Fibroblast of skin of back (primary cell): Measurements from ENCODE around the gene SYMPK.
"Not testable (repeated sequence)": the region's sequence is repeated elsewhere in the genome, so short reads cannot be mapped to it uniquely, and the experiment has no call there.

ENCODE experiments used
- DNase-seq: peaks from one replicate; pipeline ENCODE4 v3.0.0-alpha.2; 2013

SYMPK gene

GRCh38 chr19:45885556-45886426 lies 22.8 kb upstream of the SYMPK start, which contains the start of gene IRF2BP1:
IRF2BP1 (minus strand) TSS chr19:45886141; CDS start chr19:45885774, 367 bp downstream.
- peak; percentile 93 for DNase-seq

DNA sequence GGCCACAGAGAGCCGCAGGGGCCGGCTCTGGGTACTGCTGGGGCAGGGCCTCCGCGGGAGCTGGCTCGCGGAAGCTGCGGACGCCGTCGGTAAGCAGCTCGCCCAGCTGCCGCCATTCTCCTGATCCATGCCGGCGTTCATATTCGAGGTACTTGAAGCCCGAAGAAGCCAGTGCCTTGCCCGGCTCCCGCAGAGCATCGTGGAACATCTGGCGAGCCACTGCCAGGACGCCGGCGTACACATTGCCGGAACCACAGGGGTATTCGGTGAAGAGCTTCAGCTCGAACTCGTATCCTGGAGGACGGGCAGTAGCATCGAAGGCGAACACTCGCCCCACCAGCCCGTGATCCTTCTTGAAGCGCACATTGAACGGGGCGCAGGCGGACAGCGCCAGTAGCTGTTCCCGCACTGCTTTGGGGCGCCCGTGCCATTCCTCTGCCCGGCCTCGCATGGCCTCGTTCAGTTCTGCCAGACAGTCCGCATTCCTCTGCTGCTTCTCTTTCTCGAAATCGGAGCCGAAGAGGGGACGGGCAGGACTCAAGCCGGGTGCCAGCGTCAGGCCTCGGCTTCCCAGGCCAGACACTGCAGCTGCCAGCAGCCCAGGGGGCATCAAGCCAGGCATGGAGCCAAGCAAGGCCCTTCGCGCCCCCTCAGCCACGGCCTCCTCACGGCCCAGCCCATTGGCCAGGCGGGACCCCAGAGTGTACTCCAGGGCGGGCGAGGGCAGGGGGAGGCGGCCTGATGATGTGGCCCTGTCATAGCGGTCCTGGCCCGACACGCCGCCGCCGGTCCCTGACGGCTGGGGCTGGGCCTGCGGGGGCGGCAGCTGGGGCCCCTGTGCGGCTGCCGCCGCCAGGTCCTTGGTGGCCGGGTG lies 22.0 kb upstream of the SYMPK start:
- peak; percentile 28 for DNase-seq

DNA sequence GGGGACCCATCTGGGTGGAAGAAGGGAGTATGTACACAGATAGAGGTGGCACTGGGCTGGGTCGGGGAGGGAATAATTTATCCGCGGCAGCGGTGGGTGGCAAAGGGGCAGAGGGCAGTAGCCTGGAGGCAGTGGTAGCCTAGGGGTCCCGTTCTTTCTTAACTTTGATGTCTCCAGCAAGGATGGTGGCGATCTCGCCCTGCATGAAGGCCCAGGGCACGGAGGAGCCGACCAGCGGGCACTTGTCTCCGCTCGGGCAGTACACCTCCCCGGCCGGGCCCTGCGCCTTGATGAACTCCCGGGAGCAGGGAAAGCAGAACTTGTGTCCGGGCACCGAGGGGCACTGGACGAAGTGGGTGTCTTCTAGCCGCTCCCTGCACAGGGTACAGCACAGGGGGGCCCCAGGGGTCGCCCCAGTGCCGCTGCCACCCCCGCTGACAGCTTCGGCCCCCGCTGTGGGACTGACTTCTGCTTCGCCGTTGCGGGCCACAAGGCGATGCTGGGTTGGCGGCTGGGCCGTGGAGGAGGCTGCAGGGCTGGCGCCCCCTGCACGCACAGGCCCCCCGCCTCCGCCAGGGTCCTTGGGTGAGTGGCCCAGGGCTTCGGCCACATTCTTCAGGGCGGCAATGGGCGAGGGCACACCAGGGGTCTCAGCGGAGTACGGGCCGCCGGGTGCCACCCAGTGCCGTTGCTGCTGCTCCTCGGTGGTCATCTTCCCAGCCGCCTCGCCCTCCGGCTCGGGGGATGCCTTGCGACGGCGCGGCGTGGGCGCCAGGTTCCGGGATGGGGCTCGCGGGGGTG lies 21.1 kb upstream of the SYMPK start:
- DNase-seq: no peak

DNA sequence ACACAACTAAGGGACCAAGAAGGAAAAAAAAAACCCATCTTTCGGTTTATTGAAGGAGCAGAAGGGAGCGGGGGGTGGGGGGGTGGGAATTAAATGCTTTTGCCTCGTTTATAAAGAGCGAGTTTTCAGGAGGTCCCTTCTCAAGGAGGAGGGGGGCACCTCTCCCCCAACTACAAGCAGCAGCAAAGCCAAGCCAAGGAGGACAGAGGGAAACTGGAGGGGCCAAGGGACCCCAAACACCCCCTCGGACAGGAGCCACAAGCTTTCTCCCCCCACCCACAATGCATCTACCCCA lies 20.6 kb upstream of the SYMPK start:
- no peak for DNase-seq

DNA sequence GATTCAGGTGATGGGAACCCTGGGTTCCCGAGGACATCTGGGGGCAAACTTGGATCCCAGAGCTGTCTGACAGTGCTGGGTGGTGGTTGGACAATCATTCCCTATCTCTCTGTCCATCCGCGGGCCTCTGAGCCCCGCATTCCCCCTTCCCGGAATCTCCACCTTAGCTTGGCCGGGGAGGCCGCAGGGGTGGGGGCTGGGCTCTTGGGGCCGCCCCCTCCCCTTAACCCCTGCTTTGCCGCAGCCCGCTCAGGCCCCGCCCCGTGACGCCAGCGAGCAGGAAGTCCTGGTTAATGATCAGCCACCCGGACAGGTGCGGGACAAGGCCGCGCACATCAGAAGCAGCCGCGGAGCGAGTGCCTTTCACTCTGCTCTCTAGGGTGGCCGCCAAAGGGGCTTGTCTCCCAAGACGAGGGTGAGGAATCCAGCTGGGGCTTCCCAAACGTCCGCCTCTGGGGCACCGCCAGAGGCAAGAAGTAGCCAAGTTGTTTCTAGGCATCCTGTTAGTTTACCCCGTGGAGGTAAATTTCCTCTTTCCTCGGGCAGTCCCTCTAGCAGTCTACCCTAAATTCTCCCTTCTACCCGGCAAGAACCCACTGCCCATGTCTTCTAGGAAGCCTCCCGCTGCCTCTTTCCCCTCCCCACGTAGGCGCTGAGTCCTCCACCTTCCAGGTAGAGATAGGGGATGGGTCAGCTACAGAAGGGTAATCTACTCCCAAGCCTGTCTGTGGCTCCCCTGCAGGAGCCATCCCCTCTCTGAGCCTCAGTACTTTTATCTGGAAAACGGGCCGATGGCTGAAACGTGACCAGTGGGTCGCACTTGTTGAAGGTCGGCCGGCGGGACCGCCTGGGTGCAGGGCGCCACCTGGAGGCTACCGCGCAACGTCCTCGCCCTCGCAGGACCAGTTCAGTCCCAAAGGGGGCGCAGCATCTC lies 20.0 kb upstream of the SYMPK start:
- peak; percentile 80 for DNase-seq

DNA sequence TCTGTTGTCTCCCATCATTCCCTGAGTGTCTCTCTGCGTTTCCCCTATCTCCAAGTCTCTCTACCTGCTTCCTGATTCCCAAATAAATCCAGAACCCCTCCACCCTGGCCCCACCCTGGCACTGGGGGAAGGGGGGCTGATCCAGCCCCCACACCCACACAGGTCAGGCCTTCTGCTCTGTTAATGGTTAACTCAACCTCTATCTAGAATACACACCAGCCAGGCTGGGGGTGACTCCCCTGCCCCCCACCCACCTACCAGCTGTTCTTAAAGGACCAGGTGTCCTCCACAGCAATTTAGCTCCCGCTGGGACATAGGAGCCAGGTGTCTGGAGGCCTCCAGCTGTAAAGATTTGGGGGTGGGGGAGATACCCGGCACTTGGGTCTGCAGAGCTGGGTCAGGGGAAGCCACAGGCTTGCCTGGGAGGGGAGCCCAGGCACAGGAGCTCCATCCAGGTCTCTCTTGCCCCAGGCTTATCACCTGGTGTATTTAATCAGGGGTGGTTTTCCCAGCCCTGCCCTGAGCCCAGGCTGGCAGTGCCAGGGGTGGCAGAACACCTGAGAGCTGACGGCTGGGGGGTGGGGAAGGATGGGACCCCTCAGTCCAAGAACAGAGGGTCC lies 19.1 kb upstream of the SYMPK start:
- no peak for DNase-seq

DNA sequence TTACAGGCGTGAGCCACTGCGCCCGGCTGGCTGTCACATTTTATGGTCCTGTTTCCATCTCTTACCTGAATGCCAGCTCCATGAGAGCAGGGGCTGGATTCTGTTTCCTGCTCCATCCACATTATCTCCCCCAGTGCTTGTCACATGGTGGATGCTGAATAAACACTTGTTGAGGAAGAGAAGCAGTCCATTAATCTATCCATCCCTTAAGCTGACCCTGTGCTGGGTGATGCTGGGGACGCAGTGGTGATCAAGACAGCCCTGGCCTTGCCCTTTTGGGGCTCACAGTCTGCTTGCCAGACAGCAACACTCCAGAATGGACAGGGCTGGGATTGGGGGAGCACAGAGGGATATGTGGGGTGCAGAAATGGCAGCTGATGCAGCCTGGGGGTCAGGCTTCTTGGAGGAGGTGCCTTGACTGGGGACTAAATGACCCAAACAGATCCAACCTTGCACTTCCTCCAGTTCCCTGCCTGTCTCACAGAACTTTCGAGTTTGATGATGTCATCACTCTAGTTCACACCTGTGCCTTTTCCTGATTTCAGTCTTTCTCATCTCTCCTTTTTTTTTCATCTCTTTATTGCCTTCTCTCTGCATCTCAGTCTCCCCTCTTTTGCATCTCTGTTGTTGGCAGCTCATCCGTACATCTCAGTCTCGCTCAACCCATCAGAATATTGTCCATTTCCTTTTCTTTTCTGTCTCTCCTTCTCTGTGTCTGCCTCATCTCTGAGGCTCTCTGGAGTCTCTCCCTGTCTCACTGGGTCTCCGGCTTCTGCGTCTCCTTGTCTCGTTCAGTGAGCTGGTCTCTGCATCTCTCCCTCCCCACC lies 18.3 kb upstream of the SYMPK start:
- no peak for DNase-seq

- no peak for DNase-seq
Measured at GRCh38 chr19:45879971-45880370, 17.0 kb upstream of the SYMPK start.

DNA sequence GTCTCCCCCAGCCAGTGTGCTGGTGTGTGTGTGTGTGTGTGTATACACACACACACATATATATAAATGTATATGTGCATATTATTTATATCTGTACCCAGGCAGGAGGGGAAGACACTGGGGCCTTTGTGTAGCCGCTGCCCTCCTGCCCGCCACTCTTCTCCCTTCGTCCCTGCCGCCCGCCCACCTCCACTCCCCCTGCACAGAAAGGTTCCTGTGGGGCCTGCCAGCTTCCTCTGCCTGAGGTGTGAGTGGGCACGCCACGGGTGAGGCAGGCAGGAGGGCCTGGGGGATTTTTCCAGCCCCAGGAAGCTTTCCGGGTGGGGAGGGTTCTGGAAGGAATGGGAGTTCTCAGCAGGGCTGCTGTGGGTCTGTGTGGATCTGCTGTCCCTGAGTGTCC lies 16.1 kb upstream of the SYMPK start:
- no peak for DNase-seq

- no peak for DNase-seq
Measured at GRCh38 chr19:45878043-45878794, 15.3 kb upstream of the SYMPK start.

GRCh38 chr19:45876411-45877197 lies 13.7 kb upstream of the SYMPK start:
- DNase-seq: peak; percentile 76

DNA sequence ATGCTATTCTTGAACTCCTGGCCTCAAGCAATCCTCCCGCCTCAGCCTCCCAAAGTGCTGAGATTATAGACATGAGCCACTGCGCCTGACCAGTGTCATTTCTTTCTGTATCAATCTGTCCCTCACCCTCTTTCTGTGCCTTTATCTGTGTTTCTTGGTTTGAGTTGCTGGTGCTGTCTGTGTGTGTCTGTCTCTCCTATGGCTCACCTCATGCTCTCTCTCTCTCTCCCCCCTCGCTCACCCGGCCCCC lies 13.1 kb upstream of the SYMPK start:
- DNase-seq: no peak

GRCh38 chr19:45874620-45874966 lies 11.6 kb upstream of the SYMPK start:
- DNase-seq: no peak

GRCh38 chr19:45873219-45873772 lies 10.3 kb upstream of the SYMPK start:
- DNase-seq: no peak

GRCh38 chr19:45872095-45872919 lies 9.4 kb upstream of the SYMPK start:
- DNase-seq: no peak

- DNase-seq: no peak
Measured at GRCh38 chr19:45870798-45871197, 7.9 kb upstream of the SYMPK start.

DNA sequence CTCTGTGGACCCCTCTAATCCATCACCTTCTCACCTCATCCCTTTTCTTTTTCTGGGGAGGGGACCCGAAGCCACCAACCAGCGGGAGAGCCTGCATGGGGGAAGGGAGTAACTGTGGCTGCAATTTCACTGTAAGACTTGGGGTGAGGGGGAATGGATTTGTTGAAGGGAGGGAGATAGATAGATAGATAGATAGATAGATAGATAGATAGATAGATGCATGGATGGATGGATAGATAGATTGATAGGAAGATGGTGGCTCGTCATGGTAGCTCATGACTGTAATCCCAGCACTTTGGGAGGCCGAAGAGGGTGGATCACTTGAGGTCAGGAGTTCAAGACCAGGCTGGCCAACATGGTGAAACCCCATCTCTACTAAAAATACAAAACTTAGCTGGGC lies 4.3 kb upstream of the SYMPK start:
- DNase-seq: not testable (repeated sequence)
